Measurements from ENCODE around the gene LIPG. TPM values are rescaled to one million over a fixed set of nuclear protein-coding genes. Genes with fewer than 3 reads are reported as not detected.

LIPG gene
- total RNA-seq, 1 experiment from 2014 or later, result 92.0 TPM

- no peaks in the 10 kb centered on the region for H3K27me3 ChIP-seq (ENCODE audit: control insufficient read depth, insufficient read depth, low read length)
- in situ Hi-C loops (cut with HindIII; ENCODE audit: low pct_unique_long_range_greater_than_20kb, low sequenced_read_pairs), result no loop called here
- POLR2A ChIA-PET, result no interaction called here
- intact Hi-C loops (cut with micrococcal nuclease; ENCODE audit: unreplicated experiment), result no loop called here
- H3K9me3 ChIP-seq (ENCODE audit: control insufficient read depth, insufficient read depth, low read depth, low read length), result no peaks in the 10 kb centered on the region
- DNase-seq (ENCODE audit: low read depth, low spot score) (no peak), ATAC-seq (no peak)
- peak overlapping the region; percentile 54; the same call in 1 of the 2 replicates for H3K27ac ChIP-seq (ENCODE audit: low read length)
- no peak overlapping the region for H3K4me3 ChIP-seq (ENCODE audit: low read depth in 2 of 2, low read length in 2 of 2)
- H3K4me1 ChIP-seq (ENCODE audit: control insufficient read depth, insufficient read depth, low read length), result peaks cover 6% of the 10 kb centered on the region
- no peak for TF ChIP-seq POLR2AphosphoS5 (IDR thresholded peaks at IDR 0.05; ENCODE audit: low read depth, low read length)
- H3K36me3 ChIP-seq (ENCODE audit: control insufficient read depth, insufficient read depth, low read length), result no peaks in the 10 kb centered on the region
- CTCF ChIA-PET, result interaction anchor here (1.0 kb wide), 1 partner anchor 245 kb away, joined by 3 read pairs; no protein-coding TSS in a partner anchor
- no TSS peak for BruUV-seq (replicated peaks)
Measured at GRCh38 chr18:49613641-49614151, 51.8 kb downstream of the LIPG start.

GRCh38 chr18:49616618-49617328 is 54.9 kb downstream of the LIPG start:
- TF ChIP-seq REST (IDR thresholded peaks at IDR 0.05; ENCODE audit: insufficient read depth in 1 of 2, low read depth in 2 of 2, low read length in 1 of 2) (no peak), CTCF (IDR thresholded peaks at IDR 0.05) (no peak), TCF7L2 (IDR thresholded peaks at IDR 0.05; ENCODE audit: low read depth, low read length) (no peak), POLR2AphosphoS5 (IDR thresholded peaks at IDR 0.05; ENCODE audit: low read depth, low read length) (no peak)
- Histone ChIP-seq H3K27me3 (ENCODE audit: control insufficient read depth, insufficient read depth, low read length) (no peaks in the 10 kb centered on the region), H3K4me1 (ENCODE audit: control insufficient read depth, insufficient read depth, low read length) (peaks cover 6% of the 10 kb centered on the region), H3K4me3 (ENCODE audit: low read depth in 2 of 2, low read length in 2 of 2) (no peak overlapping the region), H3K36me3 (ENCODE audit: control insufficient read depth, insufficient read depth, low read length) (no peaks in the 10 kb centered on the region), H3K9me3 (ENCODE audit: control insufficient read depth, insufficient read depth, low read depth, low read length) (no peaks in the 10 kb centered on the region), H3K27ac (ENCODE audit: low read length) (no peak overlapping the region)
- intact Hi-C loops (cut with micrococcal nuclease; ENCODE audit: unreplicated experiment) (no loop called here), in situ Hi-C loops (cut with HindIII; ENCODE audit: low pct_unique_long_range_greater_than_20kb, low sequenced_read_pairs) (no loop called here)
- BruUV-seq (replicated peaks), result no TSS peak
- CTCF ChIA-PET, result interaction anchor here (0.6 kb wide), 1 partner anchor 73 kb away, joined by 3 read pairs; no protein-coding TSS in a partner anchor
- ATAC-seq (no peak), DNase-seq (ENCODE audit: low read depth, low spot score) (no peak)
- POLR2A ChIA-PET, result no interaction called here

GRCh38 chr18:49617329-49617695 is 55.5 kb downstream of the LIPG start:
- H3K9me3 ChIP-seq (ENCODE audit: control insufficient read depth, insufficient read depth, low read depth, low read length), result no peaks in the 10 kb centered on the region
- POLR2A ChIA-PET, result no interaction called here
- peaks cover 6% of the 10 kb centered on the region for H3K4me1 ChIP-seq (ENCODE audit: control insufficient read depth, insufficient read depth, low read length)
- intact Hi-C loops (cut with micrococcal nuclease; ENCODE audit: unreplicated experiment), result no loop called here
- CTCF ChIA-PET, result no interaction called here
- BruUV-seq (replicated peaks), result no TSS peak
- TF ChIP-seq TCF7L2 (IDR thresholded peaks at IDR 0.05; ENCODE audit: low read depth, low read length) (no peak), CTCF (IDR thresholded peaks at IDR 0.05) (no peak), SIN3A (IDR thresholded peaks at IDR 0.05; ENCODE audit: borderline replicate concordance, insufficient read depth, low read depth, low read length) (no peak), REST (IDR thresholded peaks at IDR 0.05; ENCODE audit: insufficient read depth in 1 of 2, low read depth in 2 of 2, low read length in 1 of 2) (no peak), POLR2AphosphoS5 (IDR thresholded peaks at IDR 0.05; ENCODE audit: low read depth, low read length) (no peak)
- H3K27me3 ChIP-seq (ENCODE audit: control insufficient read depth, insufficient read depth, low read length), result no peaks in the 10 kb centered on the region
- H3K36me3 ChIP-seq (ENCODE audit: control insufficient read depth, insufficient read depth, low read length), result no peaks in the 10 kb centered on the region
- DNase-seq (ENCODE audit: low read depth, low spot score) (no peak), ATAC-seq (no peak)
- in situ Hi-C loops (cut with HindIII; ENCODE audit: low pct_unique_long_range_greater_than_20kb, low sequenced_read_pairs), result no loop called here
- no peak overlapping the region for H3K4me3 ChIP-seq (ENCODE audit: low read depth in 2 of 2, low read length in 2 of 2)
- no peak overlapping the region for H3K27ac ChIP-seq (ENCODE audit: low read length)
